CD4-positive, alpha-beta T cell treated with Interleukin-17A for 1 hour (primary cell): ENCODE data around the gene SOX10.

Source experiments
- DNase-seq: peaks from one replicate; pipeline ENCODE4 v3.0.0-alpha.2; 2020

Gene SOX10

GRCh38 chr22:37929390-37929789 lies 55.0 kb downstream of the SOX10 start:
- no peak for DNase-seq

DNA sequence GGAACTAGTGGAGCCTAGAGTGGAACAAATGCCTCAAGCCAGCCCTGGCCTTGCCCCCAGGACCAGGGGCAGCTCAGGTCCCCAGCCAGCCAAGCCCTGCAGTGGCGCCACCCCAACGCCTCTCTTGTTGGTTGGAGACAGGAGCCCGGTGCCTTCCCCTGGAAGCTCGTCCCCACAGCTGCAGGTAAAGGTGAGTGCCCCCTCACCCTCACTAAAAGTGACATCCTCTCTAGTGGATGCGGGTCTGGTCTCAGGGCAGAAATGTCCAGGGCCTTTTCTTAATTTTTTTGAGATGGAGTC lies 56.8 kb downstream of the SOX10 start:
- DNase-seq = no peak

DNA sequence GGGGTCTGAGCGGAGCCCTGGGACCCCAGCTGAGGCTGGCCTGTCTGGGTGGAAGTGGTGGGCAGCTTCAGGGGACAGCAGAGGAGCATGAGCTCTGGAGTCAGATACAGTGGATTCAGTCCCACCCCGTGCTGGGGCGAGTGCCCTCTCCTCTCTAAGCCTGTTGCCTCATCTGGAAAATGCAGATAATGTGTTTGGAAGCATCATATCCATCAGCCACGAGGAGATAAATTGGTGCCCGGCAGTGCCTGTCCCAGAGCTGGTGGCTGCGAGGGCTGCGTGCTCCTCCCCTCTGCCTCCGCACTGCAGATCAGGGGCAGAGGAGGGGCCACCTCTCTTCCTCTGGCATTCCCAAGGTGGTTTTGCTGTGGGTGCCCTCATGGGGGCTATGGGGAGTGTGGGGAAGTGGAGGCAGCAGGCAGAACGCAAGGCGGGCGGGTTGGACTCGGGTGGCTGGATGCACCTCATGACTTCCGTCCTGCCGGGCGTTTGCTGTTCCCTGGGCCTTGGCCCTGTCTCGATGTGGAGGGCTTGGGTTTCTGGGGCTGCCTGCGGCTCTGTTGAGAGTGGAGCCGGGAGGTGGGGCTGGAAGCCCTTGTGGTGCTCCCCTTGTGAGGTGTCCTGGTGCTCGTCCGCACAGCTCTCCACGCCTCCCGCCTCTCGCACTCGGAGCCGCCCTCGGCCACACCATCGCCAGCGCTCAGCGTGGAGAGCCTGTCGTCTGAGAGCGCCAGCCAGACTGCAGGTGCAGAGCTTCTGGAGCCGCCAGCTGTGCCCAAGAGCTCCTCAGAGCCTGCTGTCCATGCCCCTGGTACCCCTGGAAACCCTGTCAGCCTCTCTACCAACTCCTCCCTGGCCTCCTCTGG lies 57.4 kb downstream of the SOX10 start:
- no peak for DNase-seq

DNA sequence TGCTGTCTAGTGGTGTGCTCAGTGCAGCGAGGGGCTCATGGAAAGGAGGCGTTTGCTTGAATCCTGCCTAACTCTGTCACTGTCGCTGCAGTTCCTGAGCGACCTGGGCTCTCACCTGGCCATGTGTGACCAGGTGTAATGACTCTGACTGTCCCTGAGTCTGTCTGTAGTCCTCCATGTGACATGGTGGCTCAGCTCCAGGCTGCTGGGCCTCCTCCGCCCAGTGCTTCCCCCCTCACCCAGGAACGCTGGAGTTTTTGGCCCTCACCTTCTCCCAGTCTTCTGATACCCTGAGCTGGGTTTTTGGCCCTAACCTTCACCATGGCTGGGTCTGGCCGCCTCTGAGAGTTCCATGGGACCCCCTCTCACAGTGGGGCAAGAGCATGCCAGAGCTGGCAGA lies 58.0 kb downstream of the SOX10 start:
- no peak for DNase-seq

GRCh38 chr22:37925767-37926166 lies 58.6 kb downstream of the SOX10 start:
- DNase-seq = no peak

- DNase-seq = no peak
These were observed 59.0 kb downstream of the SOX10 start for GRCh38 chr22:37925330-37925729.

GRCh38 chr22:37924386-37925065 lies 59.8 kb downstream of the SOX10 start:
- DNase-seq = no peak

DNA sequence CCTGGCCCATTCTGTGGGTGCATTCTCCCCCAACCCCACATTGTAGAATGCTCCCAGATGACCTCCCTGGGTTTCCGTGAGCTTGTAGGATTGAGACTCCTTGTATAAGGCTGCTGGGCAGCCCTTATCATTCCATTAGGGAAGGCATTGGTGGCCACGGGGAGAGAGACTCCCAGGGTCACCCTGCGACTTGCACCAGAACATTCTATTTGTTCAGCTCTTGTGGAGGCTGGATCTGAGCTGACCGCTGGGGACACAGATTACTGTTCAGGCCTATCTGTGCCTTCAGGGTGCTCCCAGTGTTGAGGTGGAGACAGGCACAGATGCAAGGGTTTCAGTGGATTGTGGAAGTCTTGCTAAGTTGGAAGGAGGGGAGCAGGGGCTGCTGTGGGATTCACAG lies 60.4 kb downstream of the SOX10 start:
- DNase-seq = no peak
